Cardiac muscle cell (in vitro differentiated cells and primary cell): ENCODE data around the gene KCNJ14. TPM values are rescaled to one million over a fixed set of nuclear protein-coding genes. Genes with fewer than 3 reads are reported as not detected.

Source experiments
- DNase-seq, 2 donors: peaks; one replicate each; pipeline versions ENCODE4 v3.0.0 to v3.0.0-alpha.2; 2010 to 2017; ENCODE audit warnings: low read depth in 1 of 2, low spot score in 1 of 2
- H3K27ac ChIP-seq: fragments of 200-600 bp; sonication (generic); 2 replicates; pipeline ENCODE4 v1.5.1; 2016
- H3K27me3 ChIP-seq: fragments of 200-600 bp; sonication (generic); 2 replicates; pipeline ENCODE4 v1.6.0; 2016; ENCODE audit warnings: control low read depth
- H3K36me3 ChIP-seq: fragments of 200-600 bp; sonication (generic); 2 replicates; pipeline ENCODE4 v1.5.1; 2016; ENCODE audit warnings: control low read depth
- H3K4me1 ChIP-seq: fragments of 200-600 bp; sonication (generic); 2 replicates; pipeline ENCODE4 v1.8.1; 2017; ENCODE audit warnings: low read depth, mild to moderate bottlenecking, mixed run types
- H3K4me3 ChIP-seq: fragments of 200-600 bp; sonication (generic); 2 replicates; pipeline ENCODE4 v1.5.1; 2016; ENCODE audit warnings: mild to moderate bottlenecking
- H3K9me3 ChIP-seq: fragments of 200-600 bp; sonication (generic); 2 replicates; pipeline ENCODE4 v1.5.1; 2017; ENCODE audit warnings: low read depth, mild to moderate bottlenecking, control low read depth
- polyA plus RNA-seq: library from polyadenylated mRNA; unstranded; fragments of >200 nt; fragmentation: Nextera tagmentation; extraction: Ambion mirVana; gene quantifications from 2 replicates; pipeline ENCODE4 v1.2.1, GENCODE V29; 2016
- total RNA-seq: library from RNA; depleted of rRNA; stranded (reverse); fragments of >200 nt; gene quantifications from 2 replicates; pipeline ENCODE4 v1.2.3, GENCODE V29; 2016
- TF ChIP-seq, protein P1 (sequence below): IDR thresholded peaks from 2 replicates; pipeline ENCODE4 v1.5.1; 2012; ENCODE audit warnings: low read depth, mild to moderate bottlenecking, low read length

KCNJ14 gene
- total and polyA plus RNA-seq, 2 experiments from 2014 or later, result 0.61 to 1.7 TPM

DNA sequence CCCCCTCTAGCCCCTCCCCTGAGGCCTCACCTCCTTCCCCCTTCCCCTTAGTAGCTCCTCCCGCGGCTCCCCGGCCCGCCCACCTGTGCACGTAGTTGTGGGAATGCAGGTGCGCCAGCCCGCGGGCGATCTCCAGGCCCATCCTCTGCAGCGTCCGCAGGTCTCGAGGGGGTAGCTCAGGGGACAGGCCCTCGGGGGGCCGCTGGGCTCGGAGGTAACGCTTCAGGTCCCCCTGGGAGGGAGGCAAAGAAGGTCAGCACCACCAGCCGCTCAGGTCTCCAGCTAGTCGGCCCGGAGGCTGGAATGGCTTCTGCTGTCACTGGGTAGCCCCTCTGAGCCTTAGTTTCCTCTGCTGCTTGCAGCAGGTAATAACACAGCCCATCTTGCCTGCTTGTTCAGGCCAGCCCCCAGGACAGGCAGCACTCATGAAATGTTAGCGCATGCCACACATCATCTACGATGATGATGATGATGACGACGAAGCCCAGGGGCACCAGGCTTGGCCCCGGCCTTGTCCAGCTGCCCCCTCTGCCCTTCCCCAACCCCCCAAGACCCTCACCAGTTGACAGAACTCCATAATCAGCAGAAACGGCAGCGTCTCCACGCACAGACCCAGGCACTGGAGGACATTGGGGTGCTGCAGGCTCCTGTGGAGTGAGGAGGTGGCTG is 47.1 kb downstream of the KCNJ14 start:
- no peak for DNase-seq
- H3K36me3 ChIP-seq, result no peaks in the 10 kb centered on the region
- H3K4me3 ChIP-seq, result peak overlapping the region; percentile 19
- H3K27ac ChIP-seq, result peak overlapping the region; percentile 18
- no peaks in the 10 kb centered on the region for H3K4me1 ChIP-seq
- TF ChIP-seq, protein P1, sequence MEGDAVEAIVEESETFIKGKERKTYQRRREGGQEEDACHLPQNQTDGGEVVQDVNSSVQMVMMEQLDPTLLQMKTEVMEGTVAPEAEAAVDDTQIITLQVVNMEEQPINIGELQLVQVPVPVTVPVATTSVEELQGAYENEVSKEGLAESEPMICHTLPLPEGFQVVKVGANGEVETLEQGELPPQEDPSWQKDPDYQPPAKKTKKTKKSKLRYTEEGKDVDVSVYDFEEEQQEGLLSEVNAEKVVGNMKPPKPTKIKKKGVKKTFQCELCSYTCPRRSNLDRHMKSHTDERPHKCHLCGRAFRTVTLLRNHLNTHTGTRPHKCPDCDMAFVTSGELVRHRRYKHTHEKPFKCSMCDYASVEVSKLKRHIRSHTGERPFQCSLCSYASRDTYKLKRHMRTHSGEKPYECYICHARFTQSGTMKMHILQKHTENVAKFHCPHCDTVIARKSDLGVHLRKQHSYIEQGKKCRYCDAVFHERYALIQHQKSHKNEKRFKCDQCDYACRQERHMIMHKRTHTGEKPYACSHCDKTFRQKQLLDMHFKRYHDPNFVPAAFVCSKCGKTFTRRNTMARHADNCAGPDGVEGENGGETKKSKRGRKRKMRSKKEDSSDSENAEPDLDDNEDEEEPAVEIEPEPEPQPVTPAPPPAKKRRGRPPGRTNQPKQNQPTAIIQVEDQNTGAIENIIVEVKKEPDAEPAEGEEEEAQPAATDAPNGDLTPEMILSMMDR, result no peak
- H3K27me3 ChIP-seq, result no peaks in the 10 kb centered on the region
- no peaks in the 10 kb centered on the region for H3K9me3 ChIP-seq

DNA sequence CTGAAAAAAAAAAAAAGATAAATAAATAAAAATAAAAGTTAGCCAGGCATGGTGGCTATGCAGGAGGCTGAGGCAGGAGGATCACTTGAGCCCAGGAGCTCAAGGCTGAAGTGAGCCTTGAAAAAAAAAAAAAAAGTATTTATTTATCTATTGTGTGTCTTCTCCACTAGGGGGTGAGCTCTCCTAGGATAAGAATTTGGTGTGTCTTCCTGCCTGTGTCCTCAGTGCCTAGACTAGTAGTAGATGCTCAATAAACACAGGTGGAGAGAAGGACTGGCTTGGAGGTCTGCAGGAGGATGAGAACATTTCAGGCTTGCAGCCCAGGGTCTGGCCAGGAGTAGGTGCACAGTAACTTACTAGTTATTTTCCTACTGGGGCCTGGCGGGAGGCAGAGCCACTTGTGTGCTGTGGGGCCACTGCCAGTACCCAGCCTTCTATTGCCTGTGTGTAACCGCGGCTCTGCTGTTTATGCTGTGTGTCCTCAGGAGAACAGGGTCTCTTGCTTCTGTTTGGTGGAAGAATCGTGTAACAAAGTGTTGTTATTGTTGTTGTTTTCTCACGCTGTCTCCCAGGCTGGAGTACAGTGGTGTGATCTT is 50.9 kb downstream of the KCNJ14 start:
- no peak overlapping the region for H3K27ac ChIP-seq
- no peak overlapping the region for H3K4me3 ChIP-seq
- H3K36me3 ChIP-seq, result no peaks in the 10 kb centered on the region
- no peaks in the 10 kb centered on the region for H3K4me1 ChIP-seq
- H3K9me3 ChIP-seq, result no peaks in the 10 kb centered on the region
- TF ChIP-seq, protein P1, result peak; percentile 49
- peaks cover 2% of the 10 kb centered on the region for H3K27me3 ChIP-seq
- peak in 1 of 2 donors; percentile 68 for DNase-seq

- Histone ChIP-seq H3K4me3 (no peak overlapping the region), H3K9me3 (no peaks in the 10 kb centered on the region), H3K36me3 (no peaks in the 10 kb centered on the region), H3K27me3 (peaks cover 19% of the 10 kb centered on the region), H3K4me1 (no peaks in the 10 kb centered on the region), H3K27ac (no peak overlapping the region)
- no peak for DNase-seq
- TF ChIP-seq, protein P1, result no peak
These were observed 52.6 kb downstream of the KCNJ14 start for GRCh38 chr19:48507911-48508439.

DNA sequence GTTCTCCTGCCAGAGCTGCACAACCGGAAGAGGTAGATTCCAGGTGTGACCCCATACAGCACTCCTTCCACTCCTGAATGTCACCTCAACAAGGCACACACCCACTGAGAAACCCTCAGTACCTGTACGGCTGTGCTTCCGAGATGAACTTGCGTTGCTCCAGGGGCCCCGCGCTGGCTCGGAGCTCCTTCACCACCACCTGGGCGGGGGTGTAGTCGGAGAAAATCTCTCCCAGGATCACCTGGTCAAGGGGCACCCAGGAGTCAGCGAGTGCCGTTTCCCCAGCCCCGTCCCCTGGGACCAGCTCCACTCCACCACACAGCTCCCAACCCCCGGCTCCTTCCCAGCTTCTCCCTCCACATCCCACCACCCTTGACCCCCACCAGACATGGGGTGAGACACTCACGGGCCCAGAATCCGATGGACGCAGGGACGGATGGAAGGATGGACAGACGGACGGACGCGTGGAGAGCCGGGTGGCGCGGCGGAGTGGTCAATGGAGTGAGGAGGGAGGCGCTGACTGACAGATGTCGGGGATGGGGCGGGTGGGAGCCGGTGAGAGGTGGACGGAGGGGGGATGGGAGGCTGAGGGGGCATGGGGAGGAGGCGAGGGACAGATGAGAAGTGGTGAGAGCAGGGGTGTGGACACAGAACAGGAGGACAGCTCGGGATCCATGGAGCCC is 53.5 kb downstream of the KCNJ14 start:
- no peaks in the 10 kb centered on the region for H3K9me3 ChIP-seq
- TF ChIP-seq, protein P1, result no peak
- H3K27me3 ChIP-seq, result peaks cover 22% of the 10 kb centered on the region
- no peak for DNase-seq
- no peaks in the 10 kb centered on the region for H3K36me3 ChIP-seq
- H3K4me3 ChIP-seq, result no peak overlapping the region
- no peaks in the 10 kb centered on the region for H3K4me1 ChIP-seq
- H3K27ac ChIP-seq, result no peak overlapping the region

GRCh38 chr19:48509467-48510194 is 54.3 kb downstream of the KCNJ14 start:
- Histone ChIP-seq H3K4me1 (no peaks in the 10 kb centered on the region), H3K27ac (no peak overlapping the region), H3K4me3 (no peak overlapping the region), H3K9me3 (no peaks in the 10 kb centered on the region), H3K36me3 (no peaks in the 10 kb centered on the region), H3K27me3 (peaks cover 22% of the 10 kb centered on the region)
- DNase-seq, result no peak
- TF ChIP-seq, protein P1, result no peak
